NCI-H2029 treated with DMSO at 0.1 percent for 48 hours (cell line): ENCODE measurements around the gene TMEM42.

Experiments
- DNase-seq: peaks from one replicate; lab custom pipeline; 2025; lab: John Stamatoyannopoulos, UW

Gene TMEM42

DNA sequence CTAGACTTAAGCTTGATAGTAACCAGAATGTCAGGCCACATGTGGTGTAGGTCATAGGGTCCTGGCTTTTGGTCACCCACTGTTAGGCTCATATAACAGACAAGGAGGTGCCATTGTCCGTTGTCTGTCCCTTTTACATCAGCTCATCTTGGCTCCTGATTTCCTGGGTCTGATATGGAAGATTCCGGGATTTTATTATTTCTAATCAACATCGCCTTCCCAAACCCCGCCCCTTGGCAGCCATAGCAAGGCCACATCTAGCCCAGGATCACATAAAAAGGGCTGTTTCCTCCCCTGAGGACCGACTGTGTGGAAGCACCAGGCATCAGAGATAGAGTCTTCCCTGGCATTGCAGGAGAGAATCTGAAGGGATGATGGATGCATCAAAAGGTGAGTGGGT lies 12.6 kb downstream of the TMEM42 start, which contains the start of gene TGM4:
Gene TGM4, plus strand, starts transcription at position 301 of the 400 bp plus-strand sequence. Its CDS starts 71 bp downstream, at position 372.
- no peak for DNase-seq

DNA sequence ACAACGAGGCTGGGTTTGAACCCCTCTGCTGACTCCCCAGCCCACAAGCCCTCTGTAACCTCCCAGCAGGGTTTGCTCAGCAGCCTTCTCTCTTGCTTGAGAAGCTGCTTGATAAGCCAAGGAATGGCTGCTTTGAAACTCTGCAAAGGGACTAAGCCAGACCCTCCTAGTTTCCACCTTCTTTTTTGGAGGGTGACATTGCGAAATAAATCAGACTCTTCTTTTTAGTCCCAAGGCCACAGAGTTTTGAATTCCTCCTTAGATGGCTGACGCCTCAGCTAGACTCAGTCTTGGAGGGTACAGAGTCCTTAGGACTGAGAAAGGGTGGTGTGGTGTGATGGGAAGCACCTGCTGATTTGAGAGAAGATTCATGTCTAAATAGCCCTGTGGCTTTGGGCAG lies 13.9 kb downstream of the TMEM42 start:
- DNase-seq: no peak

DNA sequence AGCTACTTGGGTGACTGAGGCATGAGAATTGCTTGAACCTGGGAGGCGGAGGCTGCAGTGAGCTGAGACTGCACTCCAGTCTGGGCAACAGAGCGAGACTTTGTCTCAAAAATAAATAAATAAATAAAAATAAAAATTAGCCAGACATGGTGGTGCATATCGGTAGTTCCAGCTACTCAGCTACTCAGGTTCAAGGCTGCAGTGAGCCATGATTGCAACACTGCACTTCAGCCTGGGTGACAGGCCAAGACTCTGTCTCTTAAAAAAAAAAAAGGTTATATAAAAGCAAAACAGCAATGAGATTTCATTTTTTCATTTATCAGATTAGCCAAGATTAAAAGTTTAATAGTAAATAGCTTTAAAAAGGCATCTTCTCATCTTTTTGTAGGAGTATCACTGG lies 15.6 kb downstream of the TMEM42 start:
- no peak for DNase-seq

DNA sequence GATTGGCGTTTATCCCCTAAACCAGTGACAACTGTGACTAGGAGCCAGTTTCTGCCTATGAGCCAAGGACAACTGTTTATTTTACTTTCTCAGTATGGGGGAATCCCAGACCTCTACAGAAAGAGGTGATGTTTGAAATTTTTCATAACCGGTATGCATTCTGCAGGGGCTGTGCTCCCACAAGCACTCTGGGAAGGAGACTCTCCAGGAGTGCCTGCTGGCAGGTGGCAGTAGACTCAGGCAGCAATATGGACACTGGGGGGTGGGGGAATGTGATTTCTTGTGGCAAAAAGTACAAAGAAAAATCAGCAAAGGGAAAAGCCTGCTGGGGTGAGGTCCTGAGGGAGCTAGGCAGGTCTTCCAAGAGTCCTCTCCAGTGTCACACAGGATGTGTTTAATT lies 18.6 kb downstream of the TMEM42 start:
- DNase-seq: no peak

DNA sequence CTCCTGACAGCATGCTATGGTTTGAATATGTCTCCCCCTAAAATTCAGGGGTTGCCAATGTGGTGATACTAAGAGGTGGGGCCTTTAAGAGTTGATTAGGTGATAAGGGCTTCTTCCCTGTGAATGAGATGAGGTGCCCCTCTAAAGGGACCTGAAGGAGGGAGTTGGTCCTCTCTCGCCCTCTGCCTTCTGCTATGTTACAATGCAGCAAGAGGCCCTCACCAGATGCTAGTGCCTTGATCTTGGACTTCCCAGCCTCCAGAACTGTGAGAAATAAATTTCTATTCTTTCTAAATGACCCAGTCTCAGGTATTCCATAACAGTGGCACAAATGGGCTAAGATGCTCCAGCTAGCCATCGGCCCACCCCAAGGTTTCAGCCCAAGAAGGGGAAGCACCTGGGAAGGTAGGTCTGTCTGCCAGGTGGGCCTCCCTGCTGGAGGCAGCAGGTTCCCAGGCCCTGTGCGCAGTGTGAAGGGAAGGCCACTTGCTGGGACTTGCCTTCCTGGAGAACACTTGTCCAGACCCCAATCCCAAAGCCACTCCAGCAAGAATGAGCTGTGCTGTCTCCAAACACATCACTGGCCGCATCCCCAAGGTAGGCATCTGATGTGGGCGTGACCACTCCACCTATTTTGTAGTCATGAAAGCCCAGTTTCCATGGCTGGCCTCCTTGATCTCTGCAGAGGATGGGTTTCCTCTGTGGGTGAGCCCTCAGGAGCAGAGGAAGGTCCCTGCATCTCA lies 21.7 kb downstream of the TMEM42 start:
- no peak for DNase-seq

DNA sequence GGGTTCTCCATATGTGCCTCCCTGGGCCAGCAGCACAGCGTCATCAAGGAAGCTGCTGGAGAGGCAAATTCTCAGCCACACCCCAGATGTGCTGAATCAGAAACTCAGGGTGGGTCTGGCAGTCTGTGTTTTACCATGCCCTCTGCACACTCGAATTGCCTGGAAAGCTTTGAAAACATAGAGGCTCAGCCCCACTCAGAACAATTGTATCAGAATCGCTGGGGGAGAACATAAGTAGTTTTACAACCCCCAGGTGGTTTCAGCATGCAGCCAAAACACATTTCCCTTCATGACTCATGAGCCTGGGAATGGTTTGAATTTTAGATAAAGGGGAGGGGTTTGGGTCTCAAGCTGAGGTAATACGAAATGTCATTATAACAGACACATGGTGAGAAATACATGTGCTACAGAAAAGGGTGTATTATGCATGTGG lies 22.3 kb downstream of the TMEM42 start:
- no peak for DNase-seq

DNA sequence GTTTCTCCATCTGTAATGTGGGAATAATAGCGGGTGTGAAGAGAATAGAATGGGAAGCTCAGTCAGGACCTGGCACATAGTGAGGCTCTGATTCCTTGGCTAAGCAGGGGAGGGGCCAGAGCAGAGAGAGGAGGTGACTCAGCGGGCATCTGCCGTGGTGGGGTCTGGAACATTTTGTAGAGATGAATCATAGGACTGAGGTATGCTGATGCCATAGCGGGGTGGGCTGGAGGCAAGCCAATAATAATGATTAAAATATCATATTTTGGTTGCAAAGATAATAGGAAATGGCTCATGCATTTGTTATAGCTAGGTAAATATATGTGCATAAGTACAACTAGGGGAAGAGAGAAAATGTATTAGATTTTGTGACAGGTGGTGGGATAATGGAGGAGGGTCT lies 23.9 kb downstream of the TMEM42 start:
- no peak for DNase-seq

DNA sequence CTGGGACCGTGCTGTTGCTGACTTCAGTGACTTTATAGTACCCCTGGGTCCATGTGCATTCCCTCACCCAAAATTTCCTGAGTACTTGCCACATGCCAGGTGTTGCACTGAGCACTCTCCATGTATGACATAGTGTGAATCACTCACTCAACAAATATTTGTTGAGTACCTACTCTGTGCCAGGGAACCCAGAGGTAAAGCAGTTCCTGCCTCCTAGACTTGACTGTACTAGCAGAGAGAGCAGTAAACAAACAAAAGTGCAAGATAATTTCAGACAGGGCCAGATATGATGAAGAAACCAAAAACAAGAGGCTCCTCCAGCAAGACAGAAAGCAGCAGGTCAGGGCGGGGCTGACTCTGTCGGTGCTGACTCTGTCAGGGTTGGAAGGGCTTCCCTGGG lies 24.8 kb downstream of the TMEM42 start:
- no peak for DNase-seq

DNA sequence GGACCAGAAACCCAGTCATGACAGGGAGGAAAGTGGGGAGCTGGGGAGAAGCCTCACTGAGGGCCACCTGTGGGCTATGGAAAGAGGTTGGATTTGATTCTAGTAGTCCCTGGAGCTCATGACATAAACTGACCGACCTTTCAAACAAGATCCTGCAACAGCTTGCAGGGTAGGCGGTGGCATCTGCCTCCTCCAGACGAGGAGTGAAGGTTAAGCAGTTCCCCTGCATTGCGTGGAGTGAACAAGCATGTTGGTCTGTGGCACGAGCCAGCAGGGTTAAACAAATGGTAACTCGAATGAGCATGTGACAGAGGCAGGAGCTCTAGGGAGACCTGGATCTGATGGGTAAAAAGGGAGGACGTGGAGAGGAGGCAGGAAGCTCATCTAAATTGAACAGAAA lies 25.4 kb downstream of the TMEM42 start:
- DNase-seq: no peak

DNA sequence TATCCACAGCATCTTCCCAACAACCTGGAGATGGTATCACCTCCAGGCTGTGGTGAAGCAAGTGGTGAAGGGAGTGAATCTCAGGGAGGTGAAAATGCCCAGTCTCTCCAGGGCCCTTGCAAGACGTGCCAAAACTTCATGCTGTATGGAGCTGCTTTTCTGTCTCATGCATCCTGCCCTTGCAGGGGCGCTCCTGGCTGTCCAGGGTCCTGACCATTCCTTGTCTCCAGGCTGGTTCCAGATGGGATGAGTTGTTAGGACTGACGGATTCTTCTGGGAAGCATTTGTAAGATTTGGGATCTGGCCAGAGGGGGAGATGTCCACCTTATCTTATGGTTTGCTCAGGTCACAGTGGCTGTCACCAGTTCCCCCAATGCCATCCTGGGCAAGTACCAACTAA lies 28.5 kb downstream of the TMEM42 start:
- no peak for DNase-seq

DNA sequence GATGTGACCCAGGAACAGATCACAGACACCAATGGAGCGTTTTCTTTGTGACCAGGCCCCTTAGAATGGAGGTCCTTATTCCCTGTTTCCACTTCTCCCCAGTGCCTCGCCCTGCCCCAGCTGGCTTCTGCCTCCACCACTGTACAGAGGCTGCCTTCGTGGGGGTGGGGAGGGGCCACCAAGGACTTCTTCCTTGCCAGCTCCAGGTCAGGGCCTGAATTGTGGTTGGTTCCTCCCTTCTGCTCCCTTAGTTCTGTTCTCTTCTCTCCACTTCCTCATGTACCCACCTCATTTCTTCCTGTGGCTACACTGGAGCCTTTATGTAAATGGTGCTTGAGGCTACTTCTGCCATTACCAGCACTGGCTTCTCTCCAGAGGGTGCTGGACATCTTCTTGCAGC lies 29.1 kb downstream of the TMEM42 start:
- no peak for DNase-seq

DNA sequence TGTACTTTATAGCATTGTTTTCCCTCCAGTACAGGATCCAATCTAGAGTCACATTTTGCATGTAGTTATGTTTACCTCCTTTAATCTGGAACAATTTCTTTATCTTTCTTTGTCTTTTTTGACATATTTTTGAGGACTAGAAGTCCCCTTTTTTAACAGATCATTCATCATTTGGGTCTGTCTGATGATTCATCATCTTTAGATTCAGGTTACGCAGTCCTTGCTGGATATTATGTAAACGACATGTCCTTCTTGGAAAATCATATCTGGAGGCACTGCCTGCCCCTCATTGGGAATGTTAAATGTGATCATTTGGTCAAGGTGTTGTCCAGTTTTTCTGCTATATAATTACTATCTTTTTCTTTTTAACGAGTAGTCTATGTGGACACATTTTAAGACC lies 31.0 kb downstream of the TMEM42 start:
- no peak for DNase-seq

DNA sequence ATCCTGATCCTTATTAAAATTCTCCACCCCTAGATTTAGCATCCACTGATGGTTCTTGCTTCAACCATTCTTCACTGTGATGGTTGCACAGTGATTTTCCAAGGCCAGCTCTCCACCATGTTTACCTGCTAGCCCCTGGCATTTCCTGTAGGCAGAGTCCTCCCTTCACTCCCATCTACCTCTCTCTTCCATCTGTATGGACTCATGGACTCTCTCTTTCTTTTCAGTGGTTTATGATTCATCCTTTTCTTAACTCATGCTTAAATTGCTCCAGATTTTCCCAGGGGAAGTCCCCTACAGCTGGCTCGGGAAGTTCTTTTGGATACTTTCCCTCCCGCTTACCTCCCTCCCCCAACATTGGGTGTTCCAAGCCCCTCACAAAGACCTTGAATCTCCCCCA lies 31.4 kb downstream of the TMEM42 start:
- DNase-seq: no peak

DNA sequence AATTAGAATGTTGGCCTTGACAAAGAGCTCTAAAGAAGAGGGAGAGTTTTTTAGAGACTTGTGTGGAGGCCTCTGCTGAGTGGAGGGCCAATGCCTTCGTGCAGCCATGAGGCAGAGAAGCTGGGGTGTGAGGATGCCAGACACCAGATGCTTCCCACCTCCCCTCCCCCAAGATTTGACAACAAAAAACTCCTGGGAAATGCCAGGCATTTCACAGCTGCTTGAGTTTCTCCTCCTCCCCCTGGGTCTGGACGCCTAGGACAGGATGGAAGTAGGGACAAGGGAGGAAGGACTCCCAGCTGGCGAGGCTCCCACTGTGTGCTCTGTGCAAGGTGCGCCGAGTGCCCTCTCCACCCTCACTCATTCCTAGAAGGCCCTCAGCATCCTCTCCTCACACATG lies 32.8 kb downstream of the TMEM42 start:
- DNase-seq: no peak

DNA sequence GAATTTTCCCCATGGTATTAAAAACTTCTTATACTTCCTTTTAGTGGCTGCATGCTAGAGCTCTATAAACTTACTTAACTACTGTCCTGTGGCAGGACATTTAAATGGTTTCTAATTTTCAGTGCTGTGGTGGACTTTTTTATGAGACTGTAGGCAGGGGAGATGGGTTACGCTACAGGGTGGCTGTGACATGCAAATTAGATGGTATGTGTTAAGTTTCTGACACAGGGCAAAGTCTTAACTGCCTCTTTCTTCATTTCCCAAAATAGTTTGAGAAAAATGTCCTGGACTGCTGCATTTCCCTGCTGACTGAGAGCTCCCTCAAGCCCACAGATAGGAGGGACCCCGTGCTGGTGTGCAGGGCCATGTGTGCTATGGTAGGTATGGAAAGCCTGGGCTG lies 34.7 kb downstream of the TMEM42 start:
- no peak for DNase-seq

DNA sequence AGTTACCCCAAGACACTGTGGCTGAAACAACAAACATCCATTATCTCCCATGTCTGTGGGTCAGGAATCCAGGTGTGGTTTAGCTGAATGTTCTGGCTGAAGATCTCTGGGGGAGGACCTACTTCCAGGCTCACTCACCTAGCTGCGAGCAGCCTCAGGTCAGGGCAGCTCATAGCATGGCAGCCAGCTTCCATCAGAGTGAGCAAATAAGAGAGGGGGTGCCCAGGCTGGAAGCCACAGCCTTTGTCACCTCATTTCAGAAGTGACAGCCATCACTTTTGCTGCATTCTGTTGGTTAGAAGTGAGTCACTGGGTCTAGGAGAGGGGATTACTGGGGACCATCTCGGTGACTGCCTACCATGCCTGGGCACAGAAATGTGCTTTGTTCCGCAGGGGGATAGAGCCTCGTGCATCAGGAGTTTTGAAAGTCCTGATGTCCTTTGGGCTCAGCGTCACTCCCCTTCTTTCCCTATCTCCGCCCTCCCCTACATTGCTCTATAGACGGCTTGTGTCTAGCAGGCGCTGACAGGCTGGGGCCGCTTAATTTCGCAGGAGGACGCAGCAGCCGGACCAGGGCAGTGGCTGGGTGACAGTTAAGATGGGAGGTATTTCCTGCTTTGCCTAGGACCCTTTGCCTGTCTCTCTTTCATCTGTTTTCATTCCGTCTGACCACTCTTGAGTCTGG lies 38.1 kb downstream of the TMEM42 start:
- no peak for DNase-seq

DNA sequence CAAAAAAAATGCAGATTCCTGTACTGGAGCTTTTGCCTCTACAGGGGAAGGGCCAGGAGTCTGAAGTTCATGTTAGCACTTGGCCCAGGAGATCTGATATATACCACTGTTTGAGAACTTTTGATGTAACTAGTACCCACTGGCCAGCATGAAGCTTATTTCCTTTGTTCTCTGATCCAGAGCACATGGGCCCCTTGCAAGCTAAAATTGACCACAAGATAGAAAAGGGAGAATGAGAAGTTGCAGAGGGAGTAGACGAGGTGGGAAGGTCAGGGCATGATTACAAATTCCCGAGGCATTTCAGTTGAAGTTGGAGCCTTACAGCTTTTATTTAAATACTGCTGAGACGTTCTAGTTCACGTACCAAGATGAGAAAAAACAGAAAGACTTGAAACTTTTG lies 40.9 kb downstream of the TMEM42 start:
- DNase-seq: no peak

DNA sequence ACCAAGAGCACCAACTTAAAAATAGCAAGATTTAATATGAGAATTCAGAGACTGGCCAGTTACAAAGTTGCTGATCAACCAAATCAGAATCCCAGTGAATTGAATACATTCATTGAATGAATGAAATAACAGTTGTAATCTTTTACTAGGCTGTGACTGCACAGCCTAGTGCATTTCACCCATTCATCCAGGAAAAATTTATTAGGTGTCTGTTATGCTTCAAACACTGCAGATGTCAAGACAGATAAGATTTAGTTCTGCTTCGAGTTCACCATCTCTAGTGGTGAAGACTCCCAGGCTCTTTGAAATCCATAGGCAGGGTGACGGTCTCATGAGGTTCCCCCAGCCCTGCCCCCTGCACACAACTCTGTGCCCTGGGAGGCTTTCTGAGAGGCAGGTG lies 41.6 kb downstream of the TMEM42 start:
- no peak for DNase-seq

DNA sequence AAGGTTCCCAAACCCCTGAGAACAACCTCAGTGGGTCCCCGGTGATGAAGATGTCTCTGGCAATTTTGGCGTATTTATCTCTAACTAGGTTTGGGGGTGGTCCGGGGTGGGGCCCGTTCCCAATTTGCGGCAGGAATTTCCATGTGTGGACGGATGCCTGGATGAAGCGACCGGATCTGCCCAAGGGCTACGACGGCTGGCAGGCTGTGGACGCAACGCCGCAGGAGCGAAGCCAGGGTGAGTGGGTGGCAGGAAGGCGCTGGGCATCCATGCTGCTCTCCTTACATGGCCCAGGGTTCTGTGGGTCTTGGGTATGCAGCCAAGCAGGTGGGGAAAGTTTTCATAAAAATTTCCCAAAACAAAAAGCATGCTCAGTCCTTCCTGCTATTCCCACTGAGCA lies 42.0 kb downstream of the TMEM42 start:
- DNase-seq: no peak

DNA sequence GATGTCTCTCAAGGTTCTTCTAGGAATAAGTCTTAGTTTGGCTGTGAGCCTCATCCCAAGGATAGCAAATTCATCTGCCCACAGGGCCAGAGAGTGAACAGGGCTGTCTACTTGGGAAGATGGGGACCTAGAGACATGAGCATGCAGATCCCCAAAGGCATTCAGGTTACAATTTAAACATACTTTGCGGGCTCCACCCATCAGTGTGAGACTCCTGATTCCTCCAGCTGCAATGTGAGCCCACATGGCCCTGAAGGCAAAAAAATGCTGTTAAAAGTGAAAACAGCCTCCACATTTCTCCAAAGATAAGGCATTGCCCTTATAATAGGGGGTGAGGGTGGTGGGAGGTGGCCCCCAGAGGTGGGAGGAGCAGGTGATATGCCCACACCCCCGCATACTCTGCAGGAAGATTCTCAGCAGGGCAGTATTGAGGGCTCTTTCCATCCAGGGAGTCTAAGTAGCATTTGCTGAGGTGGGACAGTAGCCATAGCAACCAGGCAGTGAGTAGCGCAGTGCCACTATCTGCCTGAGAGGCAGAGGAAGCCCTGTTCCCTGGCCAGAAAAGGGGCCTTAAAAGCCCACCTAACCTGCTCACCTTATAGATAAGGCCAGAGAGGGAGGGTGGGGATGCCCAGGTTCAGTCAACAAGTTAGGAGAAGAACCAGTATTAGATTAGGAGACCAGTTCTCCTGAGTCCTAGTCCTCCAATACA lies 43.9 kb downstream of the TMEM42 start:
- DNase-seq: no peak

DNA sequence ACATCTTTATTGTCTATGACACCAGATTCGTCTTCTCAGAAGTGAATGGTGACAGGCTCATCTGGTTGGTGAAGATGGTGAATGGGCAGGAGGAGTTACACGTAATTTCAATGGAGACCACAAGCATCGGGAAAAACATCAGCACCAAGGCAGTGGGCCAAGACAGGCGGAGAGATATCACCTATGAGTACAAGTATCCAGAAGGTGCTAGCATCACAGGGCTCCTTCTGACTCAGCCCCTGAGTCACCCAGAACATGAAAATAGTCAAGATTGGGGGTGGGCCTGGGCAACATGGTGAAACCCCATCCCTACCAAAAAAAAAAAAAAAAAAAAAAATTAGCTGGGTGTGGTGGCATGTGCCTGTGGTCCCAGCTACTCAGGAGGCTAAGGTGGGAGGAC lies 45.3 kb downstream of the TMEM42 start:
- DNase-seq: no peak

DNA sequence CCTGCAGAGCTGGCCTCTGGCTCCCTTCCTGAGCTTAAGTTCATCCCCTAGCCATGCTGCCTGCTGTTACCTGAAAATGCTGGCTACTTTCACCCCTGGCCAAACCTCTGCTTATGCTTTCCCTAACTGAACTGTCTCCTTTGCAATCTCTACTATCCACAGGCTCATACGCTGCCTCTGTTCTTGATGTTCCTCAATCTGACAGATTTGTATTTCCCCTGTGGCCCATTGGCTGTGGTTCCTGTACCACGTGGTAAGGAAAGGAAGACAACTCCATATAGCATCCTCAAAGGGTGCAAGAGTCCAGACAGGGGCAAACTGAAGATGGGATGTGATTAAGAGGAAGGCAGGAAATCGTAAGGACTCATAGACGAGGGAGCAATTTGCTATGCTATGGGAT lies 45.9 kb downstream of the TMEM42 start:
- no peak for DNase-seq

DNA sequence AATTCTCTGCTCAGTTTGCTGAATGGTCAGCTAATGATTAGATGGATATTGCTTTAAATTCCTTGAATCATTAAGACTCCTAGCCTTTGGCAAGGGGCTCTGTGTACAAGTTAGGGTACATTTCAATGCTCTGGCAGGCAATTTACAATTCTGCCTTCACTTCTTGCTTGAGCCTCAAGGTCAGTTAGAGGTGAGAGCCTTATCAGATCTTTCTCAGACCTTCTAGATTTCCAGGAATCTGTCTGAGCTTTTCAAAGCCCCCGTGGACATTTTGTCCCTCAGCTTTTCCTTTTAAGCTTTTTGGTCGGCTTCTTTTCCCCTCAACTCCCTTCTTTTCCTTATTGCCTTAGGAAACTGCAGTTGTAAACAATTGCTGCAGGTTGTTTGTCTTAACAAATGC lies 47.4 kb downstream of the TMEM42 start:
- no peak for DNase-seq
